ENCODE results near the gene TMEM59L.

TMEM59L gene

GRCh38 chr19:18603255-18603957 is 9.3 kb upstream of the TMEM59L start:
- DNase-seq: no peak
- H3K4me3 ChIP-seq (ENCODE audit: low read depth, low read length): peak overlapping the region; percentile 34
- peak; percentile 67 for TF ChIP-seq CTCF (IDR thresholded peaks at IDR 0.05; ENCODE audit: low read depth, low read length, missing control alignments)

GRCh38 chr19:18603958-18604819 is 8.5 kb upstream of the TMEM59L start:
- Histone ChIP-seq H3K36me3 (replicated peaks) (no peaks in the 10 kb centered on the region), H3K4me3 (ENCODE audit: low read depth, low read length) (no peak overlapping the region), H3K27ac (no peak overlapping the region), H3K27me3 (replicated peaks) (peaks cover 51% of the 10 kb centered on the region)
- DNase-seq: no peak
- TF ChIP-seq CTCF (IDR thresholded peaks at IDR 0.05; ENCODE audit: low read depth, low read length, missing control alignments): no peak
- in situ Hi-C loops (cut with HindIII; ENCODE audit: low pct_ligation_motif_present, low sequenced_read_pairs): no loop called here

More at GRCh38 chr19:18603255-18603957, 9.3 kb upstream of the TMEM59L start:
- in situ Hi-C loops (cut with HindIII; ENCODE audit: low pct_ligation_motif_present, low sequenced_read_pairs): no loop called here
- peaks cover 44% of the 10 kb centered on the region for H3K27me3 ChIP-seq (replicated peaks)
- H3K27ac ChIP-seq: no peak overlapping the region
- H3K36me3 ChIP-seq (replicated peaks): no peaks in the 10 kb centered on the region

GRCh38 chr19:18604820-18605159 is 7.9 kb upstream of the TMEM59L start:
- H3K27me3 ChIP-seq (replicated peaks): peaks cover 57% of the 10 kb centered on the region
- in situ Hi-C loops (cut with HindIII; ENCODE audit: low pct_ligation_motif_present, low sequenced_read_pairs): no loop called here

GRCh38 chr19:18605196-18605545 is 7.5 kb upstream of the TMEM59L start:
- in situ Hi-C loops (cut with HindIII; ENCODE audit: low pct_ligation_motif_present, low sequenced_read_pairs): no loop called here
- no peak for DNase-seq
- TF ChIP-seq CTCF (IDR thresholded peaks at IDR 0.05; ENCODE audit: low read depth, low read length, missing control alignments): no peak
- H3K27me3 ChIP-seq (replicated peaks): peaks cover 61% of the 10 kb centered on the region
- no peak overlapping the region for H3K27ac ChIP-seq
- peak overlapping the region; percentile 32 for H3K4me3 ChIP-seq (ENCODE audit: low read depth, low read length)
- H3K36me3 ChIP-seq (replicated peaks): no peaks in the 10 kb centered on the region

More at GRCh38 chr19:18604820-18605159, 7.9 kb upstream of the TMEM59L start:
- no peaks in the 10 kb centered on the region for H3K36me3 ChIP-seq (replicated peaks)
- no peak for TF ChIP-seq CTCF (IDR thresholded peaks at IDR 0.05; ENCODE audit: low read depth, low read length, missing control alignments)
- no peak overlapping the region for H3K27ac ChIP-seq
- DNase-seq: no peak
- no peak overlapping the region for H3K4me3 ChIP-seq (ENCODE audit: low read depth, low read length)

- peaks cover 67% of the 10 kb centered on the region for H3K27me3 ChIP-seq (replicated peaks)
These were observed 7.0 kb upstream of the TMEM59L start for GRCh38 chr19:18605546-18606280.

More at GRCh38 chr19:18605546-18606280, 7.0 kb upstream of the TMEM59L start:
- no peak for DNase-seq
- H3K36me3 ChIP-seq (replicated peaks): no peaks in the 10 kb centered on the region
- no peak overlapping the region for H3K27ac ChIP-seq
- in situ Hi-C loops (cut with HindIII; ENCODE audit: low pct_ligation_motif_present, low sequenced_read_pairs): no loop called here
- TF ChIP-seq CTCF (IDR thresholded peaks at IDR 0.05; ENCODE audit: low read depth, low read length, missing control alignments): no peak
- peak overlapping the region; percentile 32 for H3K4me3 ChIP-seq (ENCODE audit: low read depth, low read length)
